Bronchial epithelial cell (primary cell): Measurements from ENCODE around the gene ADAMTS17. TPM values are rescaled to one million over a fixed set of nuclear protein-coding genes. Genes with fewer than 3 reads are reported as not detected.

Experiments
- DNase-seq: peaks from one replicate; pipeline ENCODE4 v3.0.0-alpha.2; 2010; ENCODE audit warnings: low read depth
- FAIRE-seq: peaks from 2 replicates; lab custom pipeline; 2011; peaks lifted over from hg19 to GRCh38; lab: Jason Lieb, UNC
- H3K27me3 ChIP-seq: 2 replicates; pipeline ENCODE4 v1.5.1; 2011; ENCODE audit warnings: low read length; ENCODE audit not compliant: control insufficient read depth, insufficient read depth
- H3K36me3 ChIP-seq: 2 replicates; pipeline ENCODE4 v1.5.1; 2011; ENCODE audit warnings: low read length; ENCODE audit not compliant: control insufficient read depth, insufficient read depth
- H3K4me3 ChIP-seq: 2 replicates; pipeline ENCODE4 v1.5.1; 2011; ENCODE audit warnings: mild to moderate bottlenecking, low read depth, low read length, control low read depth
- total RNA-seq: library from RNA; depleted of rRNA; stranded (reverse); fragments of >200 nt; gene quantifications from 2 replicates; pipeline ENCODE4 v1.2.1, GENCODE V29; 2014
- TF ChIP-seq, protein P1 (sequence below): IDR thresholded peaks from 2 replicates; pipeline ENCODE4 v1.5.1; 2011; ENCODE audit warnings: mild to moderate bottlenecking, moderate library complexity, low read length, control low read depth, inconsistent platforms; ENCODE audit not compliant: insufficient read depth, severe bottlenecking

Gene ADAMTS17
- total RNA-seq, 1 donor from 2014 or later, result 1.1 TPM

DNA sequence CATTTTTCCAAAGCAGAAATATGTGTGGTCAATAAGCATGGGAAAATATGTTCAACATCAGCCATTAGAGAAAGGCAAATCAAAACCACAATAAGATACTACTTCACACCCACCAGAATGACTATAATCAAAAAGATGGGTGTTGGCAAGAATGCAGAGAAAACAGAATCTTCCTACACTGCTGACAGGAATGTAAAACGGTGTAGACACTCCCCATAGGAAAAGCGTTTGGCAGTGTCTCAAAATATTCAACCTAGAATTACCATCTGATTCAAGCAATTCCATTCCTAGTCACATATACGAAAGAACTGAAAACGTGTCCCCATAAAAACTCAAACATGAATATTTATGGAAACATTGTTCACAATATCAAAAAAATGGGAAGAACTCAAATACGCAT is 123.3 kb downstream of the ADAMTS17 start:
- no peaks in the 10 kb centered on the region for H3K36me3 ChIP-seq
- no peak overlapping the region for H3K4me3 ChIP-seq
- TF ChIP-seq, protein P1, sequence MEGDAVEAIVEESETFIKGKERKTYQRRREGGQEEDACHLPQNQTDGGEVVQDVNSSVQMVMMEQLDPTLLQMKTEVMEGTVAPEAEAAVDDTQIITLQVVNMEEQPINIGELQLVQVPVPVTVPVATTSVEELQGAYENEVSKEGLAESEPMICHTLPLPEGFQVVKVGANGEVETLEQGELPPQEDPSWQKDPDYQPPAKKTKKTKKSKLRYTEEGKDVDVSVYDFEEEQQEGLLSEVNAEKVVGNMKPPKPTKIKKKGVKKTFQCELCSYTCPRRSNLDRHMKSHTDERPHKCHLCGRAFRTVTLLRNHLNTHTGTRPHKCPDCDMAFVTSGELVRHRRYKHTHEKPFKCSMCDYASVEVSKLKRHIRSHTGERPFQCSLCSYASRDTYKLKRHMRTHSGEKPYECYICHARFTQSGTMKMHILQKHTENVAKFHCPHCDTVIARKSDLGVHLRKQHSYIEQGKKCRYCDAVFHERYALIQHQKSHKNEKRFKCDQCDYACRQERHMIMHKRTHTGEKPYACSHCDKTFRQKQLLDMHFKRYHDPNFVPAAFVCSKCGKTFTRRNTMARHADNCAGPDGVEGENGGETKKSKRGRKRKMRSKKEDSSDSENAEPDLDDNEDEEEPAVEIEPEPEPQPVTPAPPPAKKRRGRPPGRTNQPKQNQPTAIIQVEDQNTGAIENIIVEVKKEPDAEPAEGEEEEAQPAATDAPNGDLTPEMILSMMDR, result no peak
- no peaks in the 10 kb centered on the region for H3K27me3 ChIP-seq
- DNase-seq, result no peak
- no peak for FAIRE-seq

DNA sequence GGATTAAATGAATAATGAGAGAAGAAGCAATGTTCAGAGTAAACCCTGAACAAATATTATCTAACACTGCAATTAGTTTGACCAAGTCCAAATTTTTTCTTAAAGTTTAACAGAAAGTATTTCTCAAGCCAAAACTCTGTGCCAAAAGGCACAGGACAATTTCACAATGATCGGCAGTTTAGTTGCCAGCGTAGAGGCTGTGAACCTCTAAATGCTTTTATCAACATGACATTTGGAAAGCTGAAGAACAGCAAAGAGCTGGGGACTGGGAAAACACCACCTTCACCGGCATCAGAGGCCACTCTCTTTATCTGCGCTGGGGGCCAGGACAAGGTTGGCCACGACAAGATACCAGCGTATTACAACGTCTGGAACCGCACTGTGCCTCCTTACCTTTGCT is 125.6 kb downstream of the ADAMTS17 start:
- FAIRE-seq (no peak), DNase-seq (no peak)
- TF ChIP-seq, protein P1, result no peak
- Histone ChIP-seq H3K4me3 (no peak overlapping the region), H3K36me3 (no peaks in the 10 kb centered on the region), H3K27me3 (no peaks in the 10 kb centered on the region)

GRCh38 chr15:100215843-100216169 is 126.0 kb downstream of the ADAMTS17 start:
- DNase-seq, result no peak
- FAIRE-seq, result no peak
- no peak overlapping the region for H3K4me3 ChIP-seq
- TF ChIP-seq, protein P1, result no peak
- no peaks in the 10 kb centered on the region for H3K36me3 ChIP-seq
- no peaks in the 10 kb centered on the region for H3K27me3 ChIP-seq

GRCh38 chr15:100215031-100215842 is 126.5 kb downstream of the ADAMTS17 start:
- peak; percentile 86 for FAIRE-seq
- H3K4me3 ChIP-seq, result no peak overlapping the region
- no peak for DNase-seq
- TF ChIP-seq, protein P1, result no peak
- H3K36me3 ChIP-seq, result no peaks in the 10 kb centered on the region
- H3K27me3 ChIP-seq, result no peaks in the 10 kb centered on the region

GRCh38 chr15:100211855-100212850 is 129.6 kb downstream of the ADAMTS17 start:
- DNase-seq, result peak; percentile 15
- TF ChIP-seq, protein P1, result no peak
- Histone ChIP-seq H3K4me3 (no peak overlapping the region), H3K36me3 (no peaks in the 10 kb centered on the region), H3K27me3 (no peaks in the 10 kb centered on the region)
- peak; percentile 55 for FAIRE-seq
